Measurements from ENCODE around the gene RNF175.

Gene RNF175

GRCh38 chr4:153747406-153747955 is 12.3 kb downstream of the RNF175 start:
- DNase-seq (ENCODE audit: low read depth), result peak; percentile 28

- no peak for DNase-seq (ENCODE audit: low read depth)
These were observed 14.2 kb downstream of the RNF175 start for GRCh38 chr4:153745651-153746050.

DNA sequence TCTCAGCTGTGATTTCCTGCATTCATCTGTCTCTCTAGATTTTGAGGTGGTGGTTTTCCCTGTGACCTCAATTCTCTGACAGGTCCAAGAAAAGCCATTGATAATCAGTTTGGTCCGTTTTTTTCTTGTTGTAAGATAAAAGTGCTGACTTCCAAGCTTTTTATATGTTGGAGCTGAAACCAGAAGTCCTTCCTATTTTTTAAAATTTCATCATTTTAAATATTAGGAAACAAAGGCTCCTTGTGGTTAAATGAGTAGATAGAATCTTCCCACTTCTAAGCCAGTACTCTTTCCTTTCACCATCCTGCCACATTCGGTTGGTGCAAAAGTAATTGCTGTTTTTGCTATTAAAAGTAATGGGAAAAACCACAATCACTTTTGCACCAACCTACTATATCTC is 18.3 kb downstream of the RNF175 start:
- no peak for DNase-seq (ENCODE audit: low read depth)

DNA sequence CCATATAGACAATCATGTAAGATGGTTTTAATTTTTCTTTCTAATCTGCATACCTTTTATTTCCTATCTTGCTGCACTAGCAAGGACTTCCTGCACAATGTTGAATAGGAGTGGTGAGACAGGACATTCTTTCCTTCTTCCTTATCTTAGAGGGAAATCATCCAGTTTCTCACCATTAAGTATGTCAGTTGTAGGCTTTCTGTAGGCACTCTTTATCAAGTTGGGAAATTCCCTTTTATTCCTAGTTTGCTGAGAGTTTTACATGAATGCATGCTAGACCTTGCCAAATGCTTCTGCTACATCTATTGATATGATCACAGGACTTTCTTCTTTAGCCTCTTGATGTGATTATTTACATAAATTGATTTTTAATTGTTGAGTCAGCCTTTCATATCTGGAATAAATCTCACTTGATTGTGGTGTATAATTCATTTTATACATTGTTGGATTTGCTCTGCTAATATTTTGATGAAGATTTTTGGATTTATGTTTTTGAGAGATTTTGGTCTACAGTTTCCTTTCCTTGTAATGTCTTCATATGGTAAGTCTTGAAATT is 23.8 kb downstream of the RNF175 start:
- DNase-seq (ENCODE audit: low read depth), result peak; percentile 48

DNA sequence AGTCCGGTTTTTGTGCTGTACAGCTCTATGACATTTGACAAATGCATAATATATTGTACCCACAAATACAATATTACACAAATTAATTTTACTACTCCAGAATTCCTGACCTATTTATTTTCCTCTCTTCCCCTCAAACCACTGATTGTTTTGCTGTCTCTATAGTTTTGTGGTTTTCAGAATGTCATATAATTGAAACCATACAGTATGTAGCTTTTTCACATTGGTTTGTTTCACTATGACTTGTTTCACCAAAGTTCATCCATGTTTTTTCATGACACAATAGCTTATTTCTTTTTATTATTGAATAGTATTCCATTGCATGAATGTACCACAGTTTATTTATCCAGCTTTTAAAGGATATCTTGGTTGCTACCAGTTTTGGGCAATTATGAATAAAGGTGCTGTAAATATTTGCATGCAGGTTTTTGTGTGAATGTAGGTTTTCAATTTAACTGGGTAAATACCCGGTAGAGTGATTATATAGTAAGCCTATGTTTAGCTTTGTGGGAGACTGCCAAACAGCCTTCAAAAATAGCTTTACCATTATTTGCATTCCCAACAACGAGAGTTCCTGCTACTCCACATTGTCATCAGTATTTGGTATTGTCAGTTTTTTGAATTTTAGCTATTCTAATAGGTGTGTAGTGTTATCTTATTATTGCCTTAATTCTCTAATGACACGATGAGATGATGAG is 25.9 kb downstream of the RNF175 start:
- no peak for DNase-seq (ENCODE audit: low read depth)

GRCh38 chr4:153731239-153731638 is 28.6 kb downstream of the RNF175 start:
- DNase-seq (ENCODE audit: low read depth), result peak; percentile 77

DNA sequence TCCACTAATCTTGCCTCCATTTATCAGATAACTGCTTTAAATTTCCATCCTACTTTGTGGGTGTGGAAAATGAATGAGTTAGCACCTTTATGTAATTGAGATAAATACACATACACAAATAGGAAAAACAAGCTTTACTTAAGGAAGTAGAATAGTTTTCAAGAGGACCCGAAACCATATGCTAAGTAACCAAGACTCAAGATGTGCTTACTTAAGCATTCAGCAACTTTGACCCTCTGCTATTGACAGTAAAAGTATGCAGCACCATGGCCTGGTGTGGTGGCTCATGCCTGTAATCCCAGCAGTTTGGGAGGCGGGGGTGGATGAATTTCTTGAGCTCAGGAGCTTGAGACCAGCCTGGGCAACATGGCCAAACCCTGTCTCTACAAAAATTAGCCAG is 29.9 kb downstream of the RNF175 start:
- DNase-seq (ENCODE audit: low read depth), result no peak

- no peak for DNase-seq (ENCODE audit: low read depth)
These were observed 31.2 kb downstream of the RNF175 start for GRCh38 chr4:153728660-153729059.

DNA sequence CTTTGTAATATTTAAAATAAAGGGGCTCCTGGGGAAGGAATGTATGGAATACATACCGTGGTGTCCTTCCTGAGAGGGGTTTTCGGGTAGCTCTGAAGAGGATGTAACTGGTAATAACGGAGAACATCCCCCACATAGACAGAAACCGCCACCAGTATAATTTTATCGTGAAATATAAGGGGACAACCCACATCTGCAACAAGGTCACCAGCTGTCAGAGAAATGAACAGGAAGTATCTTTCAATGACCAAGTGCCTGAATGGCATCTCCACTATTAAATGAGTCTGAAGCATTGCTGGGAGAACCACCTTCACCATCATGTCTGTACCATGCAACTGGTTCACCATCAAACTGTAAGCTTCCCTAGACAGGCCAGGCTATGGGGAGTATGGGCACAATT is 31.7 kb downstream of the RNF175 start:
- DNase-seq (ENCODE audit: low read depth), result no peak

DNA sequence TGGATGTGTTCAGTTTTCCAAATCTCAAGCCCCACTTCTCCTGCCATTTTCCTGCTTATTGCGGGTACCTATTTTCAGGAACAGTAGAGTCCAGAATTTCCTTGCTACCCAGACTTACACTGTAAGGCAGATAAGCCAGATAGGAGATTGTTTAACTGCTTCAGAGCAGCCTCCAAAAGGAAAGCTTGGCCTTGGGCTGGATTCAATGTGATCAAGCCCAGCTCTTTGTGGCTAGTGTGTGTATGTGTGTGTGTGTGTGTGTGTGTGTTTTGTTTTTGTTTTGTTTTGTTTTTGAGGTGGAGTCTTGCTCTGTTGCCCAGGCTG is 34.0 kb downstream of the RNF175 start:
- DNase-seq (ENCODE audit: low read depth), result no peak

GRCh38 chr4:153725136-153725830 is 34.5 kb downstream of the RNF175 start:
- DNase-seq (ENCODE audit: low read depth), result no peak

DNA sequence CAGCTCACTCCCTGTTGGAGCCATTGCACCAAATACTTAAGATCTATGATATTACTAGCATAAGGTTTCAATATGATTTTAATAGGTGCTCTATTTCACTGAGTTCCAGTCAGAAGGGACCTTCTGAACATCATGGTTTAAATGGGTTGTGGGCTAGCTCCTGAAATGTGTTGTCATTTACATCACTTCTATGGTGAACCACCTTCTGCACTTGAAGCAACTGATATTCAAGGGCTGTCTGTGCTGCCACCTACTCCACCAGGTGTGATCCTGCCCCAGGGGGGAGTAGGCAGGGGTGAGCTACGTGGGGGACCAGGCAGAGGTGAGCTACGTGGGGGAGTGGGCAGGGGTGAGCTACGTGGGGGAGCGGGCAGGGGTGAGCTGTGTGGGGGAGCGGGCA is 35.2 kb downstream of the RNF175 start:
- no peak for DNase-seq (ENCODE audit: low read depth)

DNA sequence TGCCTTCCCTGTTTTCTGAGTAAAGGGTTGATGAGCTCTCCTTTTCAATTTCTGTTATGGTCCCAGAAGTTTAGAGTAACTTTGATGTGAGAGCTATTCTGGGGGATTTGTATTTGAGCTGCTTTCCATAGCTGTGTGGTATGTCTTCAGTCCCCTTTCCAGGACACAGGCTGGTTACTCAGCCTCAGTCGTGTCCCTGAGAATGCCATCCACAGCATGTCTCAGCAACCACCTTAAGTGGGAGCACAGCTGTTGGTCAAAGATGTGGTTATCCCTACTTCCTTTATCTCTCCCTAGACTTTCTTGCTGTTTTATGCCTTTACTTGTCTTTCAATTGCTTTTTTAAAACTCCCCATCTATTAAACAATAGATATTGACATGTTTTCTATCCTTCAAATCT is 37.8 kb downstream of the RNF175 start:
- DNase-seq (ENCODE audit: low read depth), result no peak

GRCh38 chr4:153713866-153714646 is 45.8 kb downstream of the RNF175 start:
- peak; percentile 54 for DNase-seq (ENCODE audit: low read depth)

DNA sequence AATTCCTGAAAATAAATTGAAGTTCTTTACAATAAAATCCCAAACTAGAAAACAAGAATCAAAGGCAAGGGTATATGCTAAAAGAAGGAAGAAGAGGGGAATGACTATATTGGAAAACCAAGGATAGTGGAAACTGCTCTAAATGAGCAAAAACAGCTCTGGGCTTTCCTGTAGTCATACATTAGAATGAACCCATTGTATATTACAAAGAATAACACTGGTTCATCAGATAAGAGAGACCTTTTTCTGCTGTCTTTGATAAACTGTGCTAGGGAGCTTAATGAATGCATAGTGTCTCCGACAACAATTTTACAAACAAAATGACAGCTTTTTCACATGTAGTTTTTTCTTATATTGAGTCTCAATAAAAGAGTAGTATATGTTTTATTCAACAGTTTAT is 49.1 kb downstream of the RNF175 start:
- no peak for DNase-seq (ENCODE audit: low read depth)

GRCh38 chr4:153706519-153706918 is 53.3 kb downstream of the RNF175 start:
- no peak for DNase-seq (ENCODE audit: low read depth)

- DNase-seq (ENCODE audit: low read depth), result no peak
These were observed 53.9 kb downstream of the RNF175 start for GRCh38 chr4:153705743-153706468.

- DNase-seq (ENCODE audit: low read depth), result no peak
These were observed 55.3 kb downstream of the RNF175 start for GRCh38 chr4:153704522-153704921.

DNA sequence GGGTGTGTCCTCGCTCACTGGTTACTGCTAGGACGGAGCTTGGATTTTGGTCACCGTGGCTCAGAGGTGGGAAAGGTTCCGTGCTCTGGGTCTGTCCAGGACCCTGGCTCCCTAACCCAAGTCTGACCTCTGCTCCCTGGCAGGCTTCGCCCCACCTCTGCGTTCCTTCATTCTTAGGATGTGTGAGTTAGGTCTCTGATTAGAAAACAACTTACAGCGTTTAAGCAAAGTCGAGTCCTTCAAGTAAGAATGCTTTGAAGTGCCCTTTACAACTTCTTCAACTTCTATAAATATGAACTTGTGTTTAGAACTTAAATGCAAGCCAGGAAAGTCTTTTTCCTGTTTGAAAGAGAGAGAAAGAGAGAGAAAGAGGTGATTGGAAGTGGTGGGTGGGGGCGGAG is 74.9 kb downstream of the RNF175 start:
- no peak for DNase-seq (ENCODE audit: low read depth)

DNA sequence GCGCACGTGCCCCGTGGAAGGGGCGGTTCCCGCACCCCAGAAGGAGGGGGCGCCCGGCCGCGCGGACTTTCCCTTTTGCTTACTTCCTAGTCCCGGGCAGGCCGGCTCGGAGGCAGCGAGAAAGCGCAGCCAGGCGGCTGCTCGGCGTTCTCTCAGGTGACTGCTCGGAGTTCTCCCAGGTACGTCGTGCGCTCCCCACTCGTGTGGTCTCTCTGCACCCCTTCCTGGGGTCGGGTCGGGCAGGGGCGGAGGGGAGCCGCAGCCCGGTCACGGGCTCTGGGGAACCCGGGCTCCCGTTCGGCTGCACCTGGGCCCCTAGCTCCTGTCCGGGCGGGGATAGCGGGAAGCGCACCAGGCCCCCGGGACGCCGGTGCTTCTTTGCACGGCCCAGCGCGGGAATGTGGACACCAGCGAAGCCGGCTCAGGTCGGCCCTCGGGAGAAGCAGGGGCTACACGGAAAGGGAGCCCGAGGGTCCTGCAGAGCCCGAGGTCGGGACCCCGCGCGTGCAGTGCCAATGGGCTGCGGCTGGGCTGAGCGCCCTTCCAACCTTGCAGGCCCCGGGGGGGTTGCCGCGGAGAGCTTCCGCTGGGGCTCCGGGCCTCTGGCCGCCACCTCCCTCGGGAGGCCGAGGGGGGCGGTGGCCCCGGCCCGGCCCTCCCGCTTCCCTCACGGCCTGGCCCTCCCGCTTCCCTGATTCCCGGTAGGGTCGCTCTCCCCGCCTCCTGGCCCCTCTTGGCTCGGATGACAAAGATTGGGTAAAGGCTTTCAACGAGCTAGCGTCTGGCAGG is 75.4 kb downstream of the RNF175 start, which contains the start of gene TLR2:
TSS of gene TLR2 (plus strand) at position 99 of the 789 bp plus-strand sequence. CDS start 18,628 bp downstream, outside the sequence.
- peak; percentile 10 for DNase-seq (ENCODE audit: low read depth)

GRCh38 chr4:153683763-153684181 is 76.1 kb downstream of the RNF175 start:
- no peak for DNase-seq (ENCODE audit: low read depth)
